ENCODE measurements around the gene ADAMTS12. TPM values are rescaled to one million over a fixed set of nuclear protein-coding genes. Genes with fewer than 3 reads are reported as not detected.

ADAMTS12 gene
- total and polyA plus RNA-seq, 10 of the 15 experiments (the other 5 are each of a cell fraction or from before 2014, with no cell fraction given), result 0.11 to 35.8 (median 20.7) TPM

GRCh38 chr5:33594006-33594405 lies 297.8 kb downstream of the ADAMTS12 start:
- in situ Hi-C loops (cut with MboI) (no loop called here), intact Hi-C loops (cut with micrococcal nuclease; ENCODE audit: unreplicated experiment) (no loop called here)
- Histone ChIP-seq H3K9me3 (replicated peaks; ENCODE audit: control insufficient read depth, insufficient read depth, low read length) (peaks cover 3% of the 10 kb centered on the region; the same call in 1 of the 3 replicates), H3K4me1 (ENCODE audit: control insufficient read depth, insufficient read depth, low read length) (no peaks in the 10 kb centered on the region; the same call in 1 of the 2 replicates), H3K79me2 (ENCODE audit: control insufficient read depth, insufficient read depth, low read length) (no peaks in the 10 kb centered on the region), H3K27ac (ENCODE audit: control insufficient read depth, insufficient read depth) (no peak overlapping the region), H3K4me3 (no peak overlapping the region), H3K36me3 (ENCODE audit: control insufficient read depth in 2 of 2, insufficient read depth in 2 of 2, low read length in 1 of 2) (no peaks in the 10 kb centered on the region), H3K4me2 (ENCODE audit: control insufficient read depth, insufficient read depth) (no peak overlapping the region), H3K27me3 (replicated peaks in 1 of 2; ENCODE audit: control insufficient read depth in 2 of 2, insufficient read depth in 2 of 2, low read length in 1 of 2) (no peaks in the 10 kb centered on the region), H3K9ac (ENCODE audit: control insufficient read depth, insufficient read depth, low read length) (no peak overlapping the region), H2AFZ (ENCODE audit: control insufficient read depth, low read depth, low read length) (no peak overlapping the region), H4K20me1 (ENCODE audit: control insufficient read depth, insufficient read depth) (no peaks in the 10 kb centered on the region)
- no peak for DNase-seq (ENCODE audit: low read depth, low spot score)
- SMC1A ChIA-PET (ENCODE audit: uncharacterized antibody, unreplicated experiment), result interaction anchor here (0.6 to 1.7 kb wide), 4 partner anchors 9 to 1121 kb away, joined by 3 to 10 read pairs (median 5); no protein-coding TSS in a partner anchor
- CTCF ChIA-PET, result interaction anchor here (0.9 to 1.3 kb wide), 2 partner anchors 340 to 374 kb away, joined by 4 read pairs; no protein-coding TSS in a partner anchor
- FAIRE-seq, result no peak
- RAD21 ChIA-PET (ENCODE audit: unreplicated experiment), result interaction anchor here (0.9 to 1.0 kb wide), 2 partner anchors 340 to 341 kb away, joined by 3 to 4 read pairs; no protein-coding TSS in a partner anchor
- BruUV-seq (replicated peaks), result no TSS peak
- no peak for ATAC-seq
- POLR2A ChIA-PET, result no interaction called here
- WGBS (ENCODE audit: insufficient coverage, insufficient replicate concordance, low lambda C conversion rate, missing lambda C conversion rate), result 54% methylated on average over 4 of the region's 4 CpGs
- TF ChIP-seq NBN (IDR thresholded peaks at IDR 0.05) (no peak), PAX8 (IDR thresholded peaks at IDR 0.05) (no peak), SMAD5 (IDR thresholded peaks at IDR 0.05; ENCODE audit: low read depth) (no peak), NR2C2 (IDR thresholded peaks at IDR 0.05; ENCODE audit: borderline replicate concordance, control insufficient read depth, insufficient read length, low read depth) (no peak), IKZF2 (IDR thresholded peaks at IDR 0.05) (no peak), MYC (IDR thresholded peaks at IDR 0.05; ENCODE audit: insufficient read depth, insufficient read length, insufficient replicate concordance, low read length, severe bottlenecking) (no peak), ZNF207 (IDR thresholded peaks at IDR 0.05; ENCODE audit: borderline replicate concordance) (no peak), ZZZ3 (IDR thresholded peaks at IDR 0.05; ENCODE audit: control insufficient read depth, insufficient read length, low read depth) (no peak), NKRF (conservative IDR thresholded peaks at IDR 0.05) (no peak), SUZ12 (IDR thresholded peaks at IDR 0.05; ENCODE audit: unreplicated experiment) (no peak), SUPT20H (IDR thresholded peaks at IDR 0.05; ENCODE audit: borderline replicate concordance, control insufficient read depth, low read depth, low read length) (no peak), REST (IDR thresholded peaks at IDR 0.05; ENCODE audit: low read depth, low read length) (no peak), USF1 (IDR thresholded peaks at IDR 0.05; ENCODE audit: borderline replicate concordance, extremely low read length, insufficient read depth, low read depth, low read length) (no peak), MLLT1 (IDR thresholded peaks at IDR 0.05) (no peak), RAD51 (IDR thresholded peaks at IDR 0.05) (no peak)
